Keratinocyte (primary cell): ENCODE data around the gene MAP4. TPM values are rescaled to one million over a fixed set of nuclear protein-coding genes. Genes with fewer than 3 reads are reported as not detected.

ENCODE experiments used
- DNase-seq: peaks from one replicate; pipeline ENCODE4 v3.0.0-alpha.2; 2011; ENCODE audit warnings: low read depth, missing footprints, low spot score
- FAIRE-seq: peaks from 2 replicates; lab custom pipeline; 2011; peaks lifted over from hg19 to GRCh38; lab: Jason Lieb, UNC
- H2AFZ ChIP-seq: 2 replicates; pipeline ENCODE4 v1.6.0; 2012; ENCODE audit warnings: low read length, control low read depth, inconsistent platforms; ENCODE audit not compliant: control insufficient read depth
- H3K27ac ChIP-seq: 2 replicates; pipeline ENCODE4 v1.5.1; 2011; ENCODE audit warnings: low read length; ENCODE audit not compliant: control insufficient read depth, insufficient read depth
- H3K27me3 ChIP-seq: 3 replicates; pipeline ENCODE4 v1.6.0; 2011; ENCODE audit warnings: low read length; ENCODE audit not compliant: control insufficient read depth, insufficient read depth; ENCODE audit errors: extremely low read depth
- H3K36me3 ChIP-seq, 2 experiments: 2 replicates in 1 of 2; 3 replicates in 1 of 2; pipeline ENCODE4 v1.5.1; 2011; ENCODE audit warnings: low read length in 2 of 2, mild to moderate bottlenecking in 1 of 2; ENCODE audit not compliant: control insufficient read depth in 2 of 2, insufficient read depth in 2 of 2; ENCODE audit errors: extremely low read depth in 1 of 2
- H3K4me1 ChIP-seq: 3 replicates; pipeline ENCODE4 v1.5.1; 2011; ENCODE audit warnings: low read length; ENCODE audit not compliant: control insufficient read depth, insufficient read depth; ENCODE audit errors: extremely low read depth
- H3K4me2 ChIP-seq: 3 replicates; pipeline ENCODE4 v1.6.0; 2011; ENCODE audit warnings: low read depth, low read length; ENCODE audit not compliant: control insufficient read depth, insufficient read depth; ENCODE audit errors: extremely low read depth
- H3K4me3 ChIP-seq, 3 experiments: fragments of 200-600 bp in 1 of 3; sonication (generic) in 1 of 3; 2 replicates in 2 of 3; 3 replicates in 1 of 3; pipeline ENCODE4 v1.5.1; 2011 to 2016; ENCODE audit warnings: low read length in 3 of 3, mild to moderate bottlenecking in 3 of 3, control low read depth in 2 of 3, inconsistent platforms in 1 of 3, low read depth in 1 of 3, mixed read lengths in 1 of 3, mixed run types in 1 of 3, moderate library complexity in 1 of 3; ENCODE audit not compliant: control insufficient read depth in 2 of 3, insufficient read depth in 2 of 3; ENCODE audit errors: extremely low read depth in 1 of 3
- H3K79me2 ChIP-seq: 2 replicates; pipeline ENCODE4 v1.6.0; 2012; ENCODE audit warnings: low read length; ENCODE audit not compliant: control insufficient read depth, insufficient read depth
- H3K9ac ChIP-seq: 3 replicates; pipeline ENCODE4 v1.6.0; 2011; ENCODE audit warnings: low read length; ENCODE audit not compliant: control insufficient read depth, insufficient read depth; ENCODE audit errors: extremely low read depth
- H3K9me1 ChIP-seq: 3 replicates; pipeline ENCODE4 v1.6.0; 2011; ENCODE audit warnings: low read length; ENCODE audit not compliant: control insufficient read depth, insufficient read depth; ENCODE audit errors: extremely low read depth
- H3K9me3 ChIP-seq: 2 replicates; pipeline ENCODE4 v1.5.1; 2012; ENCODE audit warnings: low read depth, low read length; ENCODE audit not compliant: control insufficient read depth
- H4K20me1 ChIP-seq: 3 replicates; pipeline ENCODE4 v1.6.0; 2011; ENCODE audit warnings: low read length; ENCODE audit not compliant: control insufficient read depth, insufficient read depth; ENCODE audit errors: extremely low read depth
- EZH2 ChIP-seq: IDR thresholded peaks from one replicate; pipeline ENCODE4 v1.6.1; 2012; ENCODE audit warnings: inconsistent platforms, mild to moderate bottlenecking, low read length, moderate library complexity
- dilution Hi-C: fragments of 300-500 bp; cut with MboI; formaldehyde crosslinking; loops from one replicate; pipeline ENCODE4 v1.7.0; 2020; ENCODE audit warnings: low sequenced_read_pairs; ENCODE audit not compliant: extremely low pct_ligation_motif_present
- polyA plus RNA-seq, 5 experiments: library from polyadenylated mRNA; depleted of rRNA in 3 of 5; stranded (reverse) in 3 of 5; stranded (forward) in 1 of 5; unstranded in 1 of 5; fragments of >200 nt; gene quantifications; 1 replicate in 1 of 5; 2 replicates in 3 of 5; 3 replicates in 1 of 5; pipeline versions ENCODE4 v1.2.1 to v1.2.3, GENCODE V29; 2011 to 2012; ENCODE audit warnings: missing spikeins in 2 of 5, low read depth in 1 of 5, low replicate concordance in 1 of 5
- TF ChIP-seq, protein P1 (sequence below), 3 experiments: IDR thresholded peaks in 1 of 3; conservative IDR thresholded peaks in 1 of 3; optimal IDR thresholded peaks in 1 of 3; 2 replicates in 2 of 3; 3 replicates in 1 of 3; pipeline versions ENCODE3 to v1.5.1; 2011; ENCODE audit warnings: low read length in 3 of 3, mild to moderate bottlenecking in 3 of 3, moderate library complexity in 2 of 3, control low read depth in 1 of 3, inconsistent platforms in 1 of 3; ENCODE audit not compliant: insufficient read depth in 2 of 3; ENCODE audit errors: extremely low read depth in 1 of 3

Gene MAP4
- polyA plus RNA-seq, 1 donor (not counting 4 experiments of a cell fraction or from before 2014, with no cell fraction given), result 110 TPM

DNA sequence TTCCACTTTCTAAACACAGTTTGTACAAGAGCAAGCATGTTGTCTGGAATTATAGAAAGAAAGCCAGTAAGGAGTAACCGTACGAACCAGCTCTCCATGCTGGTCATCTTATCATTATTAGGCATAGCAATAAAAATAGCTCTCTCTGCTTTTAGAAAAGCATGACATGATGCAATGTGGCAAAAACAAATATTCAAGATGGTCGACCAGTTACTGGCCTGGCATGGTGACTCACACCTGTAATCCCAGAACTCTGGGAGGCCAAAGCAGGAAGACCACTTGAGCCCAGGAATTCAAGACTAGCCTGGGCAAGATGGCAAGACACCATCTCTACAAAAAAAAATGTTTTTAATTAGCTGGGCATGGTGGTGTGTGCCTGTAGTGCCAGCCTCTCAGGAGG is 2.6 kb upstream of the MAP4 start:
- Histone ChIP-seq H3K9ac (no peak overlapping the region), H3K79me2 (peaks cover 85% of the 10 kb centered on the region), H3K4me1 (peaks cover 33% of the 10 kb centered on the region), H2AFZ (no peak overlapping the region), H3K9me1 (no peaks in the 10 kb centered on the region), H3K27ac (peak overlapping the region; percentile 48), H3K27me3 (no peaks in the 10 kb centered on the region), H3K4me2 (peak overlapping the region; percentile 47), H4K20me1 (peaks cover 19% of the 10 kb centered on the region), H3K4me3 (no peak overlapping the region), H3K36me3 (peaks cover 4 to 6% of the 10 kb centered on the region in 2 experiments), H3K9me3 (no peaks in the 10 kb centered on the region)
- TF ChIP-seq, protein P1, sequence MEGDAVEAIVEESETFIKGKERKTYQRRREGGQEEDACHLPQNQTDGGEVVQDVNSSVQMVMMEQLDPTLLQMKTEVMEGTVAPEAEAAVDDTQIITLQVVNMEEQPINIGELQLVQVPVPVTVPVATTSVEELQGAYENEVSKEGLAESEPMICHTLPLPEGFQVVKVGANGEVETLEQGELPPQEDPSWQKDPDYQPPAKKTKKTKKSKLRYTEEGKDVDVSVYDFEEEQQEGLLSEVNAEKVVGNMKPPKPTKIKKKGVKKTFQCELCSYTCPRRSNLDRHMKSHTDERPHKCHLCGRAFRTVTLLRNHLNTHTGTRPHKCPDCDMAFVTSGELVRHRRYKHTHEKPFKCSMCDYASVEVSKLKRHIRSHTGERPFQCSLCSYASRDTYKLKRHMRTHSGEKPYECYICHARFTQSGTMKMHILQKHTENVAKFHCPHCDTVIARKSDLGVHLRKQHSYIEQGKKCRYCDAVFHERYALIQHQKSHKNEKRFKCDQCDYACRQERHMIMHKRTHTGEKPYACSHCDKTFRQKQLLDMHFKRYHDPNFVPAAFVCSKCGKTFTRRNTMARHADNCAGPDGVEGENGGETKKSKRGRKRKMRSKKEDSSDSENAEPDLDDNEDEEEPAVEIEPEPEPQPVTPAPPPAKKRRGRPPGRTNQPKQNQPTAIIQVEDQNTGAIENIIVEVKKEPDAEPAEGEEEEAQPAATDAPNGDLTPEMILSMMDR (optimal IDR thresholded peaks at IDR 0.05 in 1 of 3, IDR thresholded peaks at IDR 0.05 in 1 of 3, conservative IDR thresholded peaks at IDR 0.05 in 1 of 3; ENCODE audit: extremely low read depth in 1 of 3, insufficient read depth in 2 of 3, low read length in 3 of 3), result no peak
- no peak for TF ChIP-seq EZH2
- FAIRE-seq (peak; percentile 49), DNase-seq (no peak)
- dilution Hi-C loops, result no loop called here

DNA sequence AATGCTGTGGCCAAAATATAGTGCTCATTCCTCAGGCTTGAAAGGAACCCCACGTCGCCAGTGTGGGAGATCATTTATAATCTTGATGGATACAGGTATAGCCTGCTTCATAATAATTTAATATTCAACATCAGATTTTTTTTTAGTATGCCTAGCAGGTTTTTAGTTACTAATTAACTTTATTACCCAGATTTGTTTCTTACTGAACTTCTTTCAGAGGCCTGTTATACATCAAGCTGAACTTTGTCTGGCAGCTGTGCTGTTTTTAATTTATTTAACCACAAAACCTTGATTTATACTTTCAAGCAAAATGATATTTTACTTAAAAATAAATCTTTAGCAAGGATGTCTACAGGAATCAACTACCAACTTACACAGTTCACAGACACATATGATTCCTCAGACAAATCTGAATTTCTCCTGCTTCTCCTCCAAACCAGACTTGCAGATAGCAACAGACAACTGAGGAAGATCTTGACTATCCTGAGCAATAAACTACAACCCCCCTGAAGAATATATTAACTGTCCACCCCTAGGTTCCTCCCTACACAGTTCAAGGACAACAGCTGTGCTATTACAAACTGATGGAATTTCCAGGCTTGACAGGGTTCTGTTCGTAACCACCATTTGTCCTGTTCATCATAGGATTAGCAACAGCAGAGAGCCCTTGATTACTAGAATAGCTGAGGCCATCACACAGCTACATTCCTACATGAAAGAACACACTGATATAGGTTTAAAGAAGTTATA is 610 bp downstream of the MAP4 start:
- no peak overlapping the region for H3K4me2 ChIP-seq

More for the DNA sequence above, 610 bp downstream of the MAP4 start:
- Histone ChIP-seq H3K27me3 (no peaks in the 10 kb centered on the region), H3K36me3 (peaks cover 4 to 11% of the 10 kb centered on the region in 2 experiments), H3K4me3 (no peak overlapping the region), H3K9me3 (no peaks in the 10 kb centered on the region), H3K27ac (no peak overlapping the region), H3K4me1 (peaks cover 40% of the 10 kb centered on the region), H2AFZ (no peak overlapping the region), H3K9ac (no peak overlapping the region), H4K20me1 (peaks cover 21% of the 10 kb centered on the region), H3K9me1 (no peaks in the 10 kb centered on the region), H3K79me2 (peaks cover 86% of the 10 kb centered on the region)
- FAIRE-seq (no peak), DNase-seq (no peak)
- dilution Hi-C loops, result no loop called here
- no peak for TF ChIP-seq EZH2
- TF ChIP-seq, protein P1 (optimal IDR thresholded peaks at IDR 0.05 in 1 of 3, IDR thresholded peaks at IDR 0.05 in 1 of 3, conservative IDR thresholded peaks at IDR 0.05 in 1 of 3; ENCODE audit: extremely low read depth in 1 of 3, insufficient read depth in 2 of 3, low read length in 3 of 3), result no peak
